Measurements from ENCODE around the gene CDKN2D.

Gene CDKN2D

GRCh38 chr19:10600149-10600548 lies 31.4 kb upstream of the CDKN2D start:
- no peaks in the 10 kb centered on the region for H3K27me3 ChIP-seq (ENCODE audit: control insufficient read depth in 1 of 2, insufficient read depth in 2 of 2, low read length in 2 of 2)
- no peak overlapping the region for H3K27ac ChIP-seq (ENCODE audit: low read depth, low read length)
- H3K4me1 ChIP-seq (ENCODE audit: insufficient read depth, low read length), result peaks cover 7% of the 10 kb centered on the region
- H3K9me3 ChIP-seq (ENCODE audit: low read length), result no peaks in the 10 kb centered on the region
- H3K36me3 ChIP-seq (ENCODE audit: insufficient read depth, low read length), result no peaks in the 10 kb centered on the region
- H3K9ac ChIP-seq (ENCODE audit: low read length), result no peak overlapping the region
- H3K4me3 ChIP-seq (ENCODE audit: low read depth in 1 of 2, low read length in 2 of 2), result no peak overlapping the region

GRCh38 chr19:10593820-10594637 lies 25.2 kb upstream of the CDKN2D start:
- Histone ChIP-seq H3K9ac (ENCODE audit: low read length) (no peak overlapping the region), H3K9me3 (ENCODE audit: low read length) (no peaks in the 10 kb centered on the region), H3K27me3 (ENCODE audit: control insufficient read depth in 1 of 2, insufficient read depth in 2 of 2, low read length in 2 of 2) (no peaks in the 10 kb centered on the region), H3K4me1 (ENCODE audit: insufficient read depth, low read length) (no peaks in the 10 kb centered on the region), H3K4me3 (ENCODE audit: low read depth in 1 of 2, low read length in 2 of 2) (no peak overlapping the region), H3K36me3 (ENCODE audit: insufficient read depth, low read length) (no peaks in the 10 kb centered on the region), H3K27ac (ENCODE audit: low read depth, low read length) (no peak overlapping the region)

- H3K4me1 ChIP-seq (ENCODE audit: insufficient read depth, low read length), result no peaks in the 10 kb centered on the region
- H3K9ac ChIP-seq (ENCODE audit: low read length), result no peak overlapping the region
- H3K27me3 ChIP-seq (ENCODE audit: control insufficient read depth in 1 of 2, insufficient read depth in 2 of 2, low read length in 2 of 2), result no peaks in the 10 kb centered on the region
- no peaks in the 10 kb centered on the region for H3K36me3 ChIP-seq (ENCODE audit: insufficient read depth, low read length)
- H3K9me3 ChIP-seq (ENCODE audit: low read length), result no peaks in the 10 kb centered on the region
- no peak overlapping the region for H3K4me3 ChIP-seq (ENCODE audit: low read depth in 1 of 2, low read length in 2 of 2)
- no peak overlapping the region for H3K27ac ChIP-seq (ENCODE audit: low read depth, low read length)
Measured at GRCh38 chr19:10593148-10593547, 24.4 kb upstream of the CDKN2D start.

- Histone ChIP-seq H3K4me3 (ENCODE audit: low read depth in 1 of 2, low read length in 2 of 2) (no peak overlapping the region), H3K9me3 (ENCODE audit: low read length) (no peaks in the 10 kb centered on the region), H3K9ac (ENCODE audit: low read length) (no peak overlapping the region), H3K27me3 (ENCODE audit: control insufficient read depth in 1 of 2, insufficient read depth in 2 of 2, low read length in 2 of 2) (peaks cover 0 to 12% of the 10 kb centered on the region in 2 donors), H3K36me3 (ENCODE audit: insufficient read depth, low read length) (no peaks in the 10 kb centered on the region), H3K27ac (ENCODE audit: low read depth, low read length) (no peak overlapping the region), H3K4me1 (ENCODE audit: insufficient read depth, low read length) (no peaks in the 10 kb centered on the region)
Measured at GRCh38 chr19:10587839-10588150, 19.0 kb upstream of the CDKN2D start.

DNA sequence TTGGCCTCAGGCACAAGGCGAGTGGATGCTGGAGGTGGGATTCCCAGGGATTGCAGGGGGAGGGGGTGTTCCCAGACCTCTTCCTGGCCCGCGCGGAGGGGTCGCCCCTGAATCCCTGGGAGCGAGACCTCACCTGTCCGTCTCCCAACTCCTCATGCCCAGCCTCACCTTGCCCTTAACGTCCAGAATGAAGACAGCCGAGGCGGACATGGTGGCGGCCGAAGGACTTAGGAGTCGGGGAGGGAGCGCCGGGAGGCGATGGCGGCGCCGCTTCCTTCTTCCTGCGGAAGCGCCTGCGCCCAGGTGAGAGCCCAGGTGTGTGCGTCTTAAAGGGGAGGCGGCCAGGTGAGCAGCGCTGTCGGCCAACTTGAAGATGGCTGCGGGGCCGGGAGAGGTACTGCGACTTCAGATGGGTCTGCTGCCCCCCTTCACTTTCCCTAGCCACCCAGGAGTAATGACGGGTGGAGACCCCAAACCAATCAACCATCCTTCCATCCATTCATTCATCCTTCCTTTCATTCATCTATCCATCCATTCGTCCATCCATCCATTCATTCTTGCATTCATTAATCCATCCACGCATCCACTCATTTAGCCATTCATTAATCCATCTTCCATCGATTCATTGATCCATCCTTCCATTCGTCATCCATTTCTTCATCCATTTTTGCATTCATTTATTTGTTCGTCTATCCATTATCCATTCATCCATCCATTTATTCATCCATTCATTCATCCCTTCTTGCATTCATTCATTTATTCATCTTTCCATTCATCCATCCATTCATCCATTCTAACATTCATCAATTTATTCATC lies 18.5 kb upstream of the CDKN2D start, which contains the start of gene AP1M2:
AP1M2 (minus strand) TSS at position 291 of the 817 bp plus-strand sequence; CDS start at position 210, 81 bp downstream.
- Histone ChIP-seq H3K9me3 (ENCODE audit: low read length) (no peaks in the 10 kb centered on the region), H3K4me3 (ENCODE audit: low read depth in 1 of 2, low read length in 2 of 2) (no peak within 1 kb of the TSS), H3K27ac (ENCODE audit: low read depth, low read length) (no peak within 1 kb of the TSS), H3K36me3 (ENCODE audit: insufficient read depth, low read length) (no peaks in the 10 kb centered on the region), H3K27me3 (ENCODE audit: control insufficient read depth in 1 of 2, insufficient read depth in 2 of 2, low read length in 2 of 2) (peaks cover 0 to 12% of the 10 kb centered on the region in 2 donors), H3K4me1 (ENCODE audit: insufficient read depth, low read length) (no peaks in the 10 kb centered on the region), H3K9ac (ENCODE audit: low read length) (no peak within 1 kb of the TSS)

DNA sequence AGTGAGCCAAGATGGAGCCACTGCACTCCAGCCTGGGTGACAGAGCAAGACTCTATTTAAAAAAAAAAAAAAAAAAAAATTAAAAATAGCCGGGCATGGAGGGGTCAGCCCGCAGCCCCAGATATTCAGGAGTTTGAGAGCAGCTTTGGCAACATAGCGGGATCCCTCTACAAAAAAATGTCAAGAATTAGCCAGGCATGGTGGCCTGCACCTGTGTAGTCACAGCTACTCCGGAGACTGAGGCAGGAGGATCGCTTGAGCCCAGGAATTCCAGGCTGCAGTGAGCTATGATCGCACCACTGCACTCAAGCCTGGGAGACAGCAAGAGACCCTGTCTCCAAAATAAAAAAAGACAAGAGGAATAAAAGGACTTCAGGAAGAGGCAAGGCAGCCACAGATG lies 17.6 kb upstream of the CDKN2D start:
- no peaks in the 10 kb centered on the region for H3K36me3 ChIP-seq (ENCODE audit: insufficient read depth, low read length)
- no peak overlapping the region for H3K4me3 ChIP-seq (ENCODE audit: low read depth in 1 of 2, low read length in 2 of 2)
- H3K27me3 ChIP-seq (ENCODE audit: control insufficient read depth in 1 of 2, insufficient read depth in 2 of 2, low read length in 2 of 2), result peaks cover 0 to 12% of the 10 kb centered on the region in 2 donors
- no peak overlapping the region for H3K27ac ChIP-seq (ENCODE audit: low read depth, low read length)
- H3K9ac ChIP-seq (ENCODE audit: low read length), result no peak overlapping the region
- no peaks in the 10 kb centered on the region for H3K9me3 ChIP-seq (ENCODE audit: low read length)
- H3K4me1 ChIP-seq (ENCODE audit: insufficient read depth, low read length), result peaks cover under 1% of the 10 kb centered on the region

DNA sequence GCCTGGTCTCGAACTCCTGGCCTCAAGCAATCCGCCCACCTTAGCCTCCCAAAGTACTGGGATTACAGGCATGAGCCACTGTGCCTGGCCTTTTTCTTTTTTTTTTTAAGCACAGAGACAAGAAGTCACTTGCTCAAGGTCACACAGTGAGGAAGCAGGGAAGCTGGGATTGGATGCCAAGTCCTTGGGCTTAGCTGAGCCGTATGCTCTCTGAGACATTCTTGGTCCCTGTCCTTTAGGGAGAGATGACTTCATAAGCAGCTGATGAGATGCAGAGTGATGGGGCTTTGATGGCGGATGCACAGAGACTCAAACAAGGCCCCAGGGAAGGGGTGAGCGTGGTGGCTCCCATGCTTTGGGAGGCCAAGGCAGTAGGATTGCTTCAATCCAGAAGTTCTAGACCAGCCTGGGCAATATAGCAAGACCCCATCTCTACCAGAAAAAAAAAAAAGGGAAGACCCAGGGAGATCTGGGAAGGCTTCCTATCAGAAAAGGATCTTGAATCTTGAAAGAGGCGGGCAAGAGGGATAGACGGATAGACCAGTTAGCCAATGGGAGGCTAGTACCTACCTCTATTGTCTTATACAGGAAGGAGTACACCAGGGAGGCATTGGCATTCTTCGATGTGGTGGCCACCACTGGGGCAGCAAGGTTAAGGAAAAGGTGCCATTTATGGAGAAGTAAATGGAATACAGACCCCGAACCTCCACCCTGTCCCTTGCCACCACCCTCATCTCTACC lies 14.4 kb upstream of the CDKN2D start:
- Histone ChIP-seq H3K36me3 (ENCODE audit: insufficient read depth, low read length) (no peaks in the 10 kb centered on the region), H3K27me3 (ENCODE audit: control insufficient read depth in 1 of 2, insufficient read depth in 2 of 2, low read length in 2 of 2) (peaks cover 0 to 15% of the 10 kb centered on the region in 2 donors), H3K4me3 (ENCODE audit: low read depth in 1 of 2, low read length in 2 of 2) (no peak overlapping the region), H3K9ac (ENCODE audit: low read length) (no peak overlapping the region), H3K9me3 (ENCODE audit: low read length) (no peaks in the 10 kb centered on the region), H3K27ac (ENCODE audit: low read depth, low read length) (no peak overlapping the region), H3K4me1 (ENCODE audit: insufficient read depth, low read length) (peaks cover 4% of the 10 kb centered on the region)

DNA sequence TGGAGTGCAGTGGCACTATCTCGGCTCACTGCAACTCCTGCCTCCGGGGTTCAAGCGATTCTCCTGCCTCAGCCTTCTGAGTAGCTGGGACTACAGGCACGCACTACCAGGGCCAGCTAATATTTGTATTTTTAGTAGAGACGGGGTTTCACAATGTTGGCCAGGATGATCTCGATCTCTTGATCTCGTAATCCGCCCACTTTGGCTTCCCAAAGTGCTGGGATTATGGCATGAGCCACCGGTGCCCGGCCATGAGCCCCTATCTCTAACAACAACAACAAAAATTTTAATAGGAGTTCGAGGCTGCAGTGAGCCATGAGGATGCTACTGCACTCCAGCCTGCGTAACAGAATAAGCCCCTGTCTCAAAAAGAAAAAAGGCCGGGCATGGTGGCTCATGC lies 13.3 kb upstream of the CDKN2D start:
- no peak overlapping the region for H3K9ac ChIP-seq (ENCODE audit: low read length)
- no peaks in the 10 kb centered on the region for H3K36me3 ChIP-seq (ENCODE audit: insufficient read depth, low read length)
- H3K27me3 ChIP-seq (ENCODE audit: control insufficient read depth in 1 of 2, insufficient read depth in 2 of 2, low read length in 2 of 2), result peaks cover 0 to 6% of the 10 kb centered on the region in 2 donors
- no peaks in the 10 kb centered on the region for H3K9me3 ChIP-seq (ENCODE audit: low read length)
- H3K4me3 ChIP-seq (ENCODE audit: low read depth in 1 of 2, low read length in 2 of 2), result no peak overlapping the region
- H3K4me1 ChIP-seq (ENCODE audit: insufficient read depth, low read length), result peaks cover 4% of the 10 kb centered on the region
- no peak overlapping the region for H3K27ac ChIP-seq (ENCODE audit: low read depth, low read length)

DNA sequence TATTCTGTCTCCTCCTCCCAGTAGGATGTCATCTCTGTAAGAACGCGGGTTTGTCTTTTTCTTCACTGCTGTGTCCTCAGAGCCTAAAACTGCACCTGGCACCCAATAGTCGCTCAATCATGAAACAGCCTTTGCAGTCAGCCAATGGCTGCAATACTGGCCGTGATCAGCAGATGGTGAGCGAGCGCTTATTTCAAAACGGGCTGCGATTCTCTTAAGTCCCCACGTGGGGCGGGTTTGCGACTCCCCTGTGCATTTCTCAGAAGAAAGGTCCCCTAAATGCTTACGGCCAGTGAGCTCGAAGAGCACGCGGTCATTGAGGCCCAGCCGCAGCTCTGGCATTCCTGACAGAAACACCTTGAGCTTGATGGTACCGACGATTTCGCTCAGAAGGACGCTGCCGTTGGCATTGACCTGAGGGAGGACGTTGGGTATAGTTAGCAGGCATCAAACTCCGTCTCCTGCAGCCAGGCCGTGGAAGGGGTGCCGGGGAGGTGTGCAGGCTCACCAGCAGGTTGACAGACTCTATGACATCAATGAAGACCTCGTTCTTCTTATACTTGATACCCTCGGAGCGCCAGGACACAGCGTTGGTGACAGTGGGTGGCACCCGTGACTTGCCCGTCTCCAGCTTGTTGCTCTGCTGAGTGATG lies 12.3 kb upstream of the CDKN2D start:
- peaks cover 0 to 3% of the 10 kb centered on the region in 2 donors for H3K27me3 ChIP-seq (ENCODE audit: control insufficient read depth in 1 of 2, insufficient read depth in 2 of 2, low read length in 2 of 2)
- no peak overlapping the region for H3K9ac ChIP-seq (ENCODE audit: low read length)
- no peak overlapping the region for H3K27ac ChIP-seq (ENCODE audit: low read depth, low read length)
- H3K4me1 ChIP-seq (ENCODE audit: insufficient read depth, low read length), result peaks cover 4% of the 10 kb centered on the region
- H3K36me3 ChIP-seq (ENCODE audit: insufficient read depth, low read length), result no peaks in the 10 kb centered on the region
- no peaks in the 10 kb centered on the region for H3K9me3 ChIP-seq (ENCODE audit: low read length)
- peak overlapping the region in 1 of 2 donors; percentile 45 for H3K4me3 ChIP-seq (ENCODE audit: low read depth in 1 of 2, low read length in 2 of 2)

DNA sequence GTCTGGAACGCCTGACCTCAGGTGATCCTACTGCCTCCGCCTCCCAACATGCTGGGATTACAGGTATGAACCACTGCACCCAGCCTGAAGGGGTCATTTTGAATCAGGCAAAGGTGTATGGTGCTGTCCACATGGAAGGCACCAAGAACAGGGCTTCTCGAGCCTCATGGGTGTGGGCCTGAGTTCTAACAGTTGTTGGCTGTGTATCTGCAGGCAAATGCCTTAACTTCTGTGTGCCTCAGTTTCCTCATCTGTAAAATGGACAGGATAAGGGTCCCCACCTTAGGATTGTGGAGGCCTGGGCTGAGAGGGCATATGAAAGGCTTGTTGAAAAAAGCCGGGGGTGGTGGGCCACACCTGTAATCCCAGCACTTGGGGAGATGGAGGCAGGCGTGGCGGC lies 9.2 kb upstream of the CDKN2D start:
- Histone ChIP-seq H3K9me3 (ENCODE audit: low read length) (no peaks in the 10 kb centered on the region), H3K4me3 (ENCODE audit: low read depth in 1 of 2, low read length in 2 of 2) (no peak overlapping the region), H3K27me3 (ENCODE audit: control insufficient read depth in 1 of 2, insufficient read depth in 2 of 2, low read length in 2 of 2) (peaks cover 0 to 3% of the 10 kb centered on the region in 2 donors), H3K9ac (ENCODE audit: low read length) (no peak overlapping the region), H3K27ac (ENCODE audit: low read depth, low read length) (no peak overlapping the region), H3K36me3 (ENCODE audit: insufficient read depth, low read length) (no peaks in the 10 kb centered on the region), H3K4me1 (ENCODE audit: insufficient read depth, low read length) (peaks cover 4% of the 10 kb centered on the region)
